Activated gamma-delta T cell (primary cell): Measurements from ENCODE around the gene MOB1A.
"Not testable (repeated sequence)": the region's sequence is repeated elsewhere in the genome, so short reads cannot be mapped to it uniquely, and the experiment has no call there.

Experiments
- DNase-seq: peaks from one replicate; lab custom pipeline; 2025; lab: John Stamatoyannopoulos, UW

The MOB1A gene

GRCh38 chr2:74148457-74149246, 30.0 kb downstream of the MOB1A start:
- no peak for DNase-seq

- peak; percentile 71 for DNase-seq
Observed at GRCh38 chr2:74147727-74148456, 30.8 kb downstream of the MOB1A start, which contains the start of gene BOLA3. TSS of gene BOLA3 (minus strand) at chr2:74147912. CDS start at chr2:74147874, 38 bp downstream.

- DNase-seq: no peak
Observed at GRCh38 chr2:74146929-74147726, 31.6 kb downstream of the MOB1A start.

- DNase-seq: no peak
Observed at GRCh38 chr2:74142340-74142739, 36.3 kb downstream of the MOB1A start.

- no peak for DNase-seq
Observed at GRCh38 chr2:74138600-74139323, 39.9 kb downstream of the MOB1A start.

GRCh38 chr2:74137651-74138599, 40.8 kb downstream of the MOB1A start:
- DNase-seq: no peak

- DNase-seq: no peak
Observed at GRCh38 chr2:74131901-74132300, 46.8 kb downstream of the MOB1A start.

- DNase-seq: no peak
Observed at GRCh38 chr2:74130211-74130995, 48.3 kb downstream of the MOB1A start.

GRCh38 chr2:74128206-74128605, 50.5 kb downstream of the MOB1A start:
- DNase-seq: no peak

GRCh38 chr2:74123955-74124354, 54.7 kb downstream of the MOB1A start:
- DNase-seq: not testable (repeated sequence)

- not testable (repeated sequence) for DNase-seq
Observed at GRCh38 chr2:74121846-74122245, 56.8 kb downstream of the MOB1A start.

GRCh38 chr2:74119912-74120825, 58.5 kb downstream of the MOB1A start:
- DNase-seq: peak; percentile 68

GRCh38 chr2:74119339-74119738, 59.3 kb downstream of the MOB1A start:
- DNase-seq: no peak

GRCh38 chr2:74111380-74111779, 67.3 kb downstream of the MOB1A start:
- DNase-seq: no peak

GRCh38 chr2:74110537-74110936, 68.1 kb downstream of the MOB1A start:
- no peak for DNase-seq

- no peak for DNase-seq
Observed at GRCh38 chr2:74109551-74109950, 69.1 kb downstream of the MOB1A start.

- DNase-seq: no peak
Observed at GRCh38 chr2:74107071-74107470, 71.6 kb downstream of the MOB1A start.

- no peak for DNase-seq
Observed at GRCh38 chr2:74105413-74105812, 73.3 kb downstream of the MOB1A start.

- no peak for DNase-seq
Observed at GRCh38 chr2:74104839-74105238, 73.8 kb downstream of the MOB1A start.
